ENCODE results near the gene CORO6. TPM values are rescaled to one million over a fixed set of nuclear protein-coding genes. Genes with fewer than 3 reads are reported as not detected.

Gene CORO6
- total and polyA plus RNA-seq, 5 donors from 2014 or later: 0.15 to 4.3 (median 0.45) TPM; not detected in 1

DNA sequence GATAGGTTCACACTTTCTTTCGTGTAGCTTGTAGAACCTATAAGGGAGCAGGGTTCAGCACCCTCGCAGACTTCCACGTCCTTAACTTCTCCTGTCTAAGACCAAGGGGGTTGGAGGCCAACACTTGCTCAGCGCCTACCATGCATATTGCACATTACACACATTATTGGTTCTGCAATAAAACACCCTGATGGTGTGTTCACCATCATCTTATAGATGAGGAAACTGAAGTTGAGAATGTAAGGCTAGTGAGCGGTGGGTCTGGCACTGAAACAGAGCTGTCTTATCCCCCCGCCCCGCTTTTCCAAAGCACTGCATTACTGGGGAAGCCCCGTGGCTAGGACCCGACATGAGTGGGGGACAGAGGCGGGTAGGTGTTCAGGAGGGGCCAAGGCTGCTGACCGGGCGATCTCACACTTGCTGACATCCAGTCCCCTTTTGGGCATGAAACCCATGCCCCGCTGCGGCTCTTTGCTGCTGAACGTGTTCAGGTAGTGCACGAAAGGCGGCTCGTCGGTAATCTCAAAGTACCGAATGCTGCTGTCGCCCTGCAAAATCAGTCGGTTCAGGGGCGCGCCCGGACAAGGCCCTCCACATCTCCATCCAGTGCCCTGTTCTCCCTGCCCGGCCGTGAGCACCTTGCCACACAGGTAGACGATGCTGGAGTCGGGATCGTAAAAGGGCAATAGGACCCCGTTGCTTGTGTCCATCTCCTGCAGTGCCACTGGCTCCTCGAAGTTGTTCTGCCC, 6.2 kb downstream of the CORO6 start:
- H3K4me1 Mint-ChIP-seq: peaks cover 3 to 48% (median 26%) of the 10 kb centered on the region in 4 donors
- H3K36me3 ChIP-seq (ENCODE audit: control insufficient read depth, insufficient read depth, low read length): no peaks in the 10 kb centered on the region
- peak overlapping the region; percentile 6 for H3K27ac ChIP-seq (ENCODE audit: insufficient read depth, low read length, poor library complexity, severe bottlenecking)
- H3K27ac Mint-ChIP-seq: peak overlapping the region in 2 of 3 donors; percentile 51 to 90
- H3K9me3 Mint-ChIP-seq: no peaks in the 10 kb centered on the region
- H3K27me3 Mint-ChIP-seq: peaks cover 7% of the 10 kb centered on the region
- peaks cover 59% of the 10 kb centered on the region for H3K4me1 ChIP-seq (ENCODE audit: control insufficient read depth, insufficient read depth, low read length, poor library complexity, severe bottlenecking)
- H3K27me3 ChIP-seq (ENCODE audit: control insufficient read depth, insufficient read depth, low read length): no peaks in the 10 kb centered on the region
- H3K9me3 ChIP-seq (ENCODE audit: control insufficient read depth in 2 of 2, low read length in 2 of 2): no peaks in the 10 kb centered on the region
- peak overlapping the region; percentile 90 to 95 (median 92) for H3K4me3 Mint-ChIP-seq
- peak in 1 of 3 donors; percentile 30 for DNase-seq
- H3K36me3 Mint-ChIP-seq: no peaks in the 10 kb centered on the region
- ATAC-seq (ENCODE audit: low read depth in 2 of 2): no peak
- peak overlapping the region; percentile 58 for H3K4me3 ChIP-seq (ENCODE audit: low read depth, low read length)

- no peaks in the 10 kb centered on the region for H3K9me3 ChIP-seq (ENCODE audit: control insufficient read depth in 2 of 2, low read length in 2 of 2)
- Mint-ChIP-seq H3K4me1 (peaks cover 3 to 43% (median 24%) of the 10 kb centered on the region in 4 donors), H3K27me3 (peaks cover 7% of the 10 kb centered on the region), H3K9me3 (no peaks in the 10 kb centered on the region), H3K36me3 (no peaks in the 10 kb centered on the region), H3K4me3 (peak overlapping the region; percentile 90 to 95 (median 92)), H3K27ac (peak overlapping the region in 2 of 3 donors; percentile 90 to 93)
- H3K4me1 ChIP-seq (ENCODE audit: control insufficient read depth, insufficient read depth, low read length, poor library complexity, severe bottlenecking): peaks cover 59% of the 10 kb centered on the region
- H3K27me3 ChIP-seq (ENCODE audit: control insufficient read depth, insufficient read depth, low read length): no peaks in the 10 kb centered on the region
- peak overlapping the region; percentile 84 for H3K4me3 ChIP-seq (ENCODE audit: low read depth, low read length)
- peak; percentile 61 to 62 for ATAC-seq (ENCODE audit: low read depth in 2 of 2)
- no peaks in the 10 kb centered on the region for H3K36me3 ChIP-seq (ENCODE audit: control insufficient read depth, insufficient read depth, low read length)
- peak overlapping the region; percentile 60 for H3K27ac ChIP-seq (ENCODE audit: insufficient read depth, low read length, poor library complexity, severe bottlenecking)
- DNase-seq: peak; percentile 83 to 90 (median 86)
Observed at GRCh38 chr17:29615492-29616299, 7.0 kb downstream of the CORO6 start.

DNA sequence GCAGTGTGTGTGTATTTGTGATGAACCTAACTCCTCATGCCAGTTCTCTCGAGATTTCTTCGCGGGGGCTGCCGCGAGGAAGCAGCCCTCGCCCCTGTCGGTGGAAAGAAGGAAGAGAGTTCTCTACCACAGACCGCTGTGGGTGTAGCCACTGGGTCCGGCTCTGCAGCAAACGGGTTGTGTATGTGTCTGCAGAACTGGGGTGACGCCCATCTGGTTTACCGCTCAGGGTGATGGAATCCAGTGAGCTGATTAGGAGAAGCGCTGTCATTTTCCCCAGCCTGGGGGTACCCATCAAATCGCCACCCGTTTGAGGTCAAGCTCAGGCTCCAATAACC, 7.7 kb downstream of the CORO6 start:
- H3K9me3 Mint-ChIP-seq: no peaks in the 10 kb centered on the region
- no peaks in the 10 kb centered on the region for H3K27me3 ChIP-seq (ENCODE audit: control insufficient read depth, insufficient read depth, low read length)
- peak overlapping the region; percentile 60 for H3K27ac ChIP-seq (ENCODE audit: insufficient read depth, low read length, poor library complexity, severe bottlenecking)
- peaks cover 7% of the 10 kb centered on the region for H3K27me3 Mint-ChIP-seq
- peaks cover 59% of the 10 kb centered on the region for H3K4me1 ChIP-seq (ENCODE audit: control insufficient read depth, insufficient read depth, low read length, poor library complexity, severe bottlenecking)
- no peaks in the 10 kb centered on the region for H3K9me3 ChIP-seq (ENCODE audit: control insufficient read depth in 2 of 2, low read length in 2 of 2)
- H3K4me3 ChIP-seq (ENCODE audit: low read depth, low read length): peak overlapping the region; percentile 84
- peaks cover 3 to 43% (median 22%) of the 10 kb centered on the region in 4 donors for H3K4me1 Mint-ChIP-seq
- peak overlapping the region in 2 of 3 donors; percentile 90 to 93 for H3K27ac Mint-ChIP-seq
- peak overlapping the region; percentile 90 to 95 (median 92) for H3K4me3 Mint-ChIP-seq
- DNase-seq: peak; percentile 53 to 90 (median 81)
- H3K36me3 Mint-ChIP-seq: no peaks in the 10 kb centered on the region
- peak; percentile 47 to 54 for ATAC-seq (ENCODE audit: low read depth in 2 of 2)
- H3K36me3 ChIP-seq (ENCODE audit: control insufficient read depth, insufficient read depth, low read length): no peaks in the 10 kb centered on the region

DNA sequence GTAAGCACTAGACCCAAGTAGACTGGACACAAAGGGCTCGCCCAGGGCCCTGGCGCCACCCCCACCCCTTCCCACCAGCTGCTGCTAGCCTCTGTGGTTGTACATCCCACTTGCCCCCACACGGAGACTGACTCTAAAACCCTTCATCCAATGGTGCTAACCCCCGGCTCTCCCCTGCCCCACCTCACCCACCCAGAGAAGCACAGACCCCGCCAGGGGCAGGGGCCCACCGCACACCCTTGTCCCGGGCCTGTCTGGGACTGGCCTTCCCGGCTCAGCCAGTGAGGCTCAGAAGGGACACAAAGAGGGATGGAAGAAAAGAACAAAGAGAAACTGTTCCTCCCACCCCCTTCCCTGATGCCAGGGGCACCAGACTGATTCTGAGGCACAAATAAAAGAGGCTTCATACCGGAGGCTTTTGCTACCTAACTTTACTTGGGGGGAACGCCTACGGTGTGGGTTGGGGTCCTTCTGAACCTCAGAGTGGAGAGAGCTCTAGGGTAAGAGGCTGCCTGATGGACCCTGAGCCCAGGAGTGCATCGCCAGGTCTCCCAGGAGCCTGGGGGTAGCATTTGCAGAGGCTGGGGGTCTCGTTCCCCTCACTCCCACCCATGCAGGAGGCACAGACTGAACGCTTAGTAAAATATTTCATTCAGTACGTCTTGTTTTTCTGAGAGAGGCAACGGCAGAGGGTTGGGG, 8.2 kb downstream of the CORO6 start:
- Histone ChIP-seq H3K4me1 (ENCODE audit: control insufficient read depth, insufficient read depth, low read length, poor library complexity, severe bottlenecking) (peaks cover 59% of the 10 kb centered on the region), H3K4me3 (ENCODE audit: low read depth, low read length) (peak overlapping the region; percentile 84), H3K36me3 (ENCODE audit: control insufficient read depth, insufficient read depth, low read length) (no peaks in the 10 kb centered on the region), H3K27me3 (ENCODE audit: control insufficient read depth, insufficient read depth, low read length) (no peaks in the 10 kb centered on the region), H3K9me3 (ENCODE audit: control insufficient read depth in 2 of 2, low read length in 2 of 2) (no peaks in the 10 kb centered on the region), H3K27ac (ENCODE audit: insufficient read depth, low read length, poor library complexity, severe bottlenecking) (peak overlapping the region; percentile 60)
- Mint-ChIP-seq H3K9me3 (no peaks in the 10 kb centered on the region), H3K27ac (peak overlapping the region; percentile 9 to 93 (median 90)), H3K27me3 (peaks cover 7% of the 10 kb centered on the region), H3K36me3 (no peaks in the 10 kb centered on the region), H3K4me3 (peak overlapping the region; percentile 90 to 95 (median 92)), H3K4me1 (peaks cover 3 to 43% (median 20%) of the 10 kb centered on the region in 4 donors)
- no peak for ATAC-seq (ENCODE audit: low read depth in 2 of 2)
- DNase-seq: no peak

DNA sequence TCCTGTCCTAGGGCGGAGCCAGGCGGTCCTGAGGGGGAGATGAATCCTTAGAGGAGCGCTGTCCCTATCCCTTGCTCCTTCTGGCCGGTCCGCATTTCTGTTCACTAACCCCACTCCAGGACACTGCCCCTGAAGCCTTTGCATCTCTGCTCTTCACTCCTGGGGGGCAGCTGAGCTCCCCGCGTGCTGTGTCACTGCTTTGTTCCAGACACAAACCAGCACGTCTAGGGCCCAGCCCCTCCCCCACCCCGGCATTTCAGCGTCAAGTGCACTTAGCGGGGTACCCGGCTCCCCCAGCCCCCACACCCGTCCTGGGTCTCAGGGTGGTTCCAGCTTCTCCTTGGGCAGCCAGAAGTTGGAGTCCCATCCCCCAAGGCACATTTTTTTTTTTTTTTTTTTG, 8.9 kb downstream of the CORO6 start:
- Mint-ChIP-seq H3K27me3 (peaks cover 7% of the 10 kb centered on the region), H3K36me3 (no peaks in the 10 kb centered on the region), H3K4me3 (peak overlapping the region in 3 of 4 donors; percentile 67 to 90 (median 74)), H3K9me3 (no peaks in the 10 kb centered on the region), H3K27ac (peak overlapping the region in 1 of 3 donors; percentile 86), H3K4me1 (peaks cover 3 to 43% (median 20%) of the 10 kb centered on the region in 4 donors)
- ATAC-seq (ENCODE audit: low read depth in 2 of 2): no peak
- Histone ChIP-seq H3K4me1 (ENCODE audit: control insufficient read depth, insufficient read depth, low read length, poor library complexity, severe bottlenecking) (peaks cover 59% of the 10 kb centered on the region), H3K27me3 (ENCODE audit: control insufficient read depth, insufficient read depth, low read length) (no peaks in the 10 kb centered on the region), H3K27ac (ENCODE audit: insufficient read depth, low read length, poor library complexity, severe bottlenecking) (no peak overlapping the region), H3K9me3 (ENCODE audit: control insufficient read depth in 2 of 2, low read length in 2 of 2) (no peaks in the 10 kb centered on the region), H3K36me3 (ENCODE audit: control insufficient read depth, insufficient read depth, low read length) (no peaks in the 10 kb centered on the region), H3K4me3 (ENCODE audit: low read depth, low read length) (no peak overlapping the region)
- no peak for DNase-seq

- peaks cover 58% of the 10 kb centered on the region for H3K4me1 ChIP-seq (ENCODE audit: control insufficient read depth, insufficient read depth, low read length, poor library complexity, severe bottlenecking)
Observed at GRCh38 chr17:29613352-29613837, 9.3 kb downstream of the CORO6 start.

More at GRCh38 chr17:29613352-29613837, 9.3 kb downstream of the CORO6 start:
- Mint-ChIP-seq H3K4me1 (peaks cover 3 to 43% (median 20%) of the 10 kb centered on the region in 4 donors), H3K4me3 (peak overlapping the region in 3 of 4 donors; percentile 4 to 90 (median 74)), H3K27ac (no peak overlapping the region), H3K9me3 (no peaks in the 10 kb centered on the region), H3K36me3 (no peaks in the 10 kb centered on the region), H3K27me3 (peaks cover 7% of the 10 kb centered on the region)
- DNase-seq: peak; percentile 86 to 89 (median 88)
- no peak overlapping the region for H3K4me3 ChIP-seq (ENCODE audit: low read depth, low read length)
- no peaks in the 10 kb centered on the region for H3K36me3 ChIP-seq (ENCODE audit: control insufficient read depth, insufficient read depth, low read length)
- H3K27ac ChIP-seq (ENCODE audit: insufficient read depth, low read length, poor library complexity, severe bottlenecking): no peak overlapping the region
- H3K9me3 ChIP-seq (ENCODE audit: control insufficient read depth in 2 of 2, low read length in 2 of 2): no peaks in the 10 kb centered on the region
- peak; percentile 40 to 44 for ATAC-seq (ENCODE audit: low read depth in 2 of 2)
- no peaks in the 10 kb centered on the region for H3K27me3 ChIP-seq (ENCODE audit: control insufficient read depth, insufficient read depth, low read length)

All from CD4-positive, CD25-positive, alpha-beta regulatory T cell (primary cell).